Measurements from ENCODE around the gene EPM2AIP1.
A peak's percentile ranks its signal among the peaks of the same experiment; 100 is the strongest.
"Not testable (repeated sequence)": the region's sequence is repeated elsewhere in the genome, so short reads cannot be mapped to it uniquely, and the experiment has no call there.

EPM2AIP1 gene

GRCh38 chr3:36964817-36965216 lies 28.1 kb downstream of the EPM2AIP1 start:
- TF ChIP-seq CTCF (IDR thresholded peaks at IDR 0.05; ENCODE audit: insufficient read depth, low read depth, low read length, missing control alignments) = no peak
- DNase-seq (ENCODE audit: low read depth) = no peak
- H3K4me3 ChIP-seq (ENCODE audit: low read depth, low read length) = no peak overlapping the region

GRCh38 chr3:36964331-36964730 lies 28.6 kb downstream of the EPM2AIP1 start:
- DNase-seq (ENCODE audit: low read depth) = no peak
- no peak overlapping the region for H3K4me3 ChIP-seq (ENCODE audit: low read depth, low read length)
- no peak for TF ChIP-seq CTCF (IDR thresholded peaks at IDR 0.05; ENCODE audit: insufficient read depth, low read depth, low read length, missing control alignments)

- not testable (repeated sequence) for DNase-seq (ENCODE audit: low read depth); H3K4me3 ChIP-seq (ENCODE audit: low read depth, low read length)
These were observed 29.9 kb downstream of the EPM2AIP1 start for GRCh38 chr3:36963008-36963407.

- DNase-seq (ENCODE audit: low read depth) = no peak
- TF ChIP-seq CTCF (IDR thresholded peaks at IDR 0.05; ENCODE audit: insufficient read depth, low read depth, low read length, missing control alignments) = no peak
- H3K4me3 ChIP-seq (ENCODE audit: low read depth, low read length) = no peak overlapping the region
These were observed 32.4 kb downstream of the EPM2AIP1 start for GRCh38 chr3:36960502-36960901.

GRCh38 chr3:36959821-36960220 lies 33.1 kb downstream of the EPM2AIP1 start:
- no peak for DNase-seq (ENCODE audit: low read depth)
- TF ChIP-seq CTCF (IDR thresholded peaks at IDR 0.05; ENCODE audit: insufficient read depth, low read depth, low read length, missing control alignments) = no peak

GRCh38 chr3:36957862-36958686 lies 34.9 kb downstream of the EPM2AIP1 start:
- H3K4me3 ChIP-seq (ENCODE audit: low read depth, low read length) = no peak overlapping the region
- no peak for TF ChIP-seq CTCF (IDR thresholded peaks at IDR 0.05; ENCODE audit: insufficient read depth, low read depth, low read length, missing control alignments)
- no peak for DNase-seq (ENCODE audit: low read depth)

More at GRCh38 chr3:36959821-36960220, 33.1 kb downstream of the EPM2AIP1 start:
- H3K4me3 ChIP-seq (ENCODE audit: low read depth, low read length) = no peak overlapping the region

GRCh38 chr3:36957063-36957462 lies 35.9 kb downstream of the EPM2AIP1 start:
- peak; percentile 18 for TF ChIP-seq CTCF (IDR thresholded peaks at IDR 0.05; ENCODE audit: insufficient read depth, low read depth, low read length, missing control alignments)
- no peak for DNase-seq (ENCODE audit: low read depth)

More at GRCh38 chr3:36957063-36957462, 35.9 kb downstream of the EPM2AIP1 start:
- H3K4me3 ChIP-seq (ENCODE audit: low read depth, low read length) = no peak overlapping the region
